GM23248 (cell line): ENCODE measurements around the gene OXT.

Experiments used
- EZH2 ChIP-seq: fragments of 200-600 bp; sonication (generic); IDR thresholded peaks from 2 replicates; pipeline ENCODE4 v1.6.1; 2018; ENCODE audit warnings: antibody characterized with exemption, mild to moderate bottlenecking; ENCODE audit not compliant: insufficient read depth, poor library complexity, severe bottlenecking
- EZH2phosphoT487 ChIP-seq: fragments of 200-600 bp; sonication (generic); IDR thresholded peaks from 2 replicates; pipeline ENCODE4 v1.6.1; 2018; ENCODE audit warnings: antibody characterized with exemption, moderate library complexity, mild to moderate bottlenecking, low read depth; ENCODE audit not compliant: insufficient read depth

- TF ChIP-seq EZH2 (no peak), EZH2phosphoT487 (no peak)
Observed at GRCh38 chr20:3106658-3107463, 35.4 kb downstream of the OXT start.
